DOHH2 (cell line): ENCODE measurements around the gene MAGOH.

Source experiments
- CTCF ChIP-seq: fragments of 200-600 bp; sonication (generic); IDR thresholded peaks from one replicate; pipeline ENCODE4 v1.5.1; 2014; ENCODE audit warnings: antibody characterized with exemption, mild to moderate bottlenecking, low read depth, low read length; ENCODE audit not compliant: poor library complexity, severe bottlenecking
- EZH2phosphoT487 ChIP-seq: fragments of 200-600 bp; sonication (generic); IDR thresholded peaks from 2 replicates; pipeline ENCODE4 v1.6.1; 2017; ENCODE audit warnings: borderline replicate concordance, mild to moderate bottlenecking, antibody characterized with exemption, low read length, moderate library complexity, mixed read lengths

GRCh38 chr1:53207726-53208125, 30.6 kb downstream of the MAGOH start:
- TF ChIP-seq CTCF = no peak
- no peak for TF ChIP-seq EZH2phosphoT487
